Measurements from ENCODE around the gene IFRD2.

DNA sequence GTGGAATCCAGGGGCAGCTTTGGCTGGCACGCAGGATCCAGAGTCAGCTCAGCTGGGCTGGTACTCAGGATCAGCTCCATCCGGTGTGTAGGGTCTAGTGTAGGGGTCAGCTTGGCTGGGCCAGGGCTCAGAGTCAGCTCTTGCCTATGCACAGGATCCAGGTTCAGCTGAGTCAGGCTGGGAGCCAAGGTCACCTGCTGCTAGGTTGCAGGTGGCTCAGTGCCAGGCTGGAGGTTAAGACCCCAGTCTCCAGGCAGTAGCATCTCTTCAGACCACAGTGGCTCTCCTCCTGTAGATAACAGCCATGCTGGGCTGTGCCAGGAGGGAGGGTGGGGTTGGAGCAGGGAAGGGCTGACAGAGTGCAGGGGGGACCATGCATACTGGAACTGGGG lies 5.2 kb upstream of the IFRD2 start:
- TF ChIP-seq, protein P1, sequence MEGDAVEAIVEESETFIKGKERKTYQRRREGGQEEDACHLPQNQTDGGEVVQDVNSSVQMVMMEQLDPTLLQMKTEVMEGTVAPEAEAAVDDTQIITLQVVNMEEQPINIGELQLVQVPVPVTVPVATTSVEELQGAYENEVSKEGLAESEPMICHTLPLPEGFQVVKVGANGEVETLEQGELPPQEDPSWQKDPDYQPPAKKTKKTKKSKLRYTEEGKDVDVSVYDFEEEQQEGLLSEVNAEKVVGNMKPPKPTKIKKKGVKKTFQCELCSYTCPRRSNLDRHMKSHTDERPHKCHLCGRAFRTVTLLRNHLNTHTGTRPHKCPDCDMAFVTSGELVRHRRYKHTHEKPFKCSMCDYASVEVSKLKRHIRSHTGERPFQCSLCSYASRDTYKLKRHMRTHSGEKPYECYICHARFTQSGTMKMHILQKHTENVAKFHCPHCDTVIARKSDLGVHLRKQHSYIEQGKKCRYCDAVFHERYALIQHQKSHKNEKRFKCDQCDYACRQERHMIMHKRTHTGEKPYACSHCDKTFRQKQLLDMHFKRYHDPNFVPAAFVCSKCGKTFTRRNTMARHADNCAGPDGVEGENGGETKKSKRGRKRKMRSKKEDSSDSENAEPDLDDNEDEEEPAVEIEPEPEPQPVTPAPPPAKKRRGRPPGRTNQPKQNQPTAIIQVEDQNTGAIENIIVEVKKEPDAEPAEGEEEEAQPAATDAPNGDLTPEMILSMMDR (IDR thresholded peaks at IDR 0.05; ENCODE audit: poor library complexity): no peak
- TF ChIP-seq EZH2 (IDR thresholded peaks at IDR 0.05; ENCODE audit: borderline replicate concordance) (no peak), EZH2phosphoT487 (IDR thresholded peaks at IDR 0.05; ENCODE audit: low read depth, severe bottlenecking, unreplicated experiment) (no peak)
